ENCODE measurements around the gene C1orf116.

DNA sequence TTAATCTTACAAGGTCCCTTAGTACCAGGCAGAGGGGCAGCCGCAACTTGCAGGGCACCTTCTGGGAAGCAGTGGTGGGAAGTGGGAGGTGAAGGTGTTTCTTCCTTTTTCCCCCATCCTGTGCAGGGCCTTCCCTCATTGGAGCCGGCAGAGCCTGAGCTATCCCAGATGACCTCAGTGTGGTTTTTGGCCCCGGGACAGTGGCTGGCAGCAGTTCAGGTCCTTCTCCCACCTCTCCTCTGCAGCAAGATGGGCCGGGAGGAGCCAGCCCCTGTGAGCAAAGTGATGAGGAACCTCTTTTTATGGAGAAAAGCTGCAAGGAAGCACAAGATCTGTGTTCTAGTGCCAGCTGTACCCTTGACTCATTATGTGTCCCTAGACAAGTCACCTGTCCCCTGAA, 27.3 kb upstream of the C1orf116 start:
- TF ChIP-seq CTCF (IDR thresholded peaks at IDR 0.05): no peak
- TF ChIP-seq MAZ (IDR thresholded peaks at IDR 0.05; ENCODE audit: borderline replicate concordance, low read depth, low read length): no peak
- no peak for TF ChIP-seq EP300 (IDR thresholded peaks at IDR 0.05)
- TF ChIP-seq RCOR1 (IDR thresholded peaks at IDR 0.05; ENCODE audit: low read depth, low read length): no peak
- no peak for TF ChIP-seq RNF2 (IDR thresholded peaks at IDR 0.05; ENCODE audit: borderline replicate concordance, low read depth)
- TF ChIP-seq, protein P1, sequence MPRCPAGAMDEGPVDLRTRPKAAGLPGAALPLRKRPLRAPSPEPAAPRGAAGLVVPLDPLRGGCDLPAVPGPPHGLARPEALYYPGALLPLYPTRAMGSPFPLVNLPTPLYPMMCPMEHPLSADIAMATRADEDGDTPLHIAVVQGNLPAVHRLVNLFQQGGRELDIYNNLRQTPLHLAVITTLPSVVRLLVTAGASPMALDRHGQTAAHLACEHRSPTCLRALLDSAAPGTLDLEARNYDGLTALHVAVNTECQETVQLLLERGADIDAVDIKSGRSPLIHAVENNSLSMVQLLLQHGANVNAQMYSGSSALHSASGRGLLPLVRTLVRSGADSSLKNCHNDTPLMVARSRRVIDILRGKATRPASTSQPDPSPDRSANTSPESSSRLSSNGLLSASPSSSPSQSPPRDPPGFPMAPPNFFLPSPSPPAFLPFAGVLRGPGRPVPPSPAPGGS (IDR thresholded peaks at IDR 0.05): no peak

Measured in A549 (cell line).